ENCODE data around the gene SHH.

SHH gene

GRCh38 chr7:155811895-155812761, at the start of gene SHH:
TSS of gene SHH (minus strand) at chr7:155812463. CDS start at chr7:155812122, 341 bp downstream.
- no peak for DNase-seq (ENCODE audit: low read depth in 2 of 2)

- DNase-seq (ENCODE audit: low read depth in 2 of 2) = no peak
Observed at GRCh38 chr7:155861480-155861868, 49.2 kb upstream of the SHH start.

DNA sequence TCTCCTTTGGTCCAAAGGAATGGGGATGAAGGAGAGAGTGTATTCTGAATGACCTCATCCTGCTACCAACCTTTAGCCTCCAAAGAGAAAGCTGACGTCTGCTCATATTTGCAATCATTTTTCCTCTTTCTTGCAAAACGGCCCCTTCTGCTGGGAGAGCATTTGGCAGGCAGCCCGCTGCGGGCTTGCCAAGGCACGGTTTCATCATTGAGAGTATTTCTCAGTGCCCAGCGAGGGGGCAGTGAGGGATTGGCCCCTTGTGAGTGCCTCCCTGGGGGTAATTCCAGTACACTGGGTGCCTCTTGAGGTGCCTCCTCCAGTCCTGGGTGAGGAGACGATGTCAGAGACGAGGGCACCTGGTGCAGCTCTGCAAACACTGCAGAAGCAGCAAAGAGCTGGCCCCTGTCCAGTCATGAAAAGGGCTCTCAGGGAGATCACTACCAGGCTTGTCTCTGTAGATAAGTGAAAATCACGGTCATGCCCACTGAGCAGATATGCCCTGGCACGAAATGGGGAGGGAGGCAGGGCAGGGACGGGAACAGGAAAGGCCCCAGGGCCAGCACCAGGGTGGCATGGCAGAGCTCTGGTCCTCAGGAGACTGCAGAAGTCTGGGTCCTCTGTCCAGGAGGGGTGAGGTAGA, 48.7 kb upstream of the SHH start:
- no peak for DNase-seq (ENCODE audit: low read depth in 2 of 2)

GRCh38 chr7:155860461-155860839, 48.2 kb upstream of the SHH start:
- no peak for DNase-seq (ENCODE audit: low read depth in 2 of 2)

GRCh38 chr7:155858521-155859061, 46.3 kb upstream of the SHH start:
- DNase-seq (ENCODE audit: low read depth in 2 of 2) = no peak

DNA sequence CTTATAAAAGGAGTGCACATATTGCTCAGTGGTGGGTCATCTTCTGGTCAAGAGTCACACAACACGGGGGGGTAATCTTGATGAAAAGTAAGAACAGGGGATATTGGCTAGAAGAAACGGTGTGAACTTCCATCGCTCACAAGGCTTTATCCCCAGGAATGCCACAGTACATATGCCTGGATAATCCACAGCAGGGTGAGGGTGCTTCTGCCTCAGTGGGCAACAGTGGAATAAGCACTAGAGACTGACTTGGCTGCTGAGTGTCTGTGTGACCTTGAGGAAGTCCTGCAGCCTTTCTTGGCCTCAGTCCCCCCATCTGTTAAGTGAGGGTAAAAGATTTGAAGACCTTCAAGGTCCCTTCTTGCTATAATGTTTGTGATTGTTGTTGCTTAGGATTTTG, 44.9 kb upstream of the SHH start:
- no peak for DNase-seq (ENCODE audit: low read depth in 2 of 2)

GRCh38 chr7:155856656-155857055, 44.4 kb upstream of the SHH start:
- no peak for DNase-seq (ENCODE audit: low read depth in 2 of 2)

- no peak for DNase-seq (ENCODE audit: low read depth in 2 of 2)
Observed at GRCh38 chr7:155852426-155853301, 40.4 kb upstream of the SHH start.

GRCh38 chr7:155851892-155852291, 39.6 kb upstream of the SHH start:
- no peak for DNase-seq (ENCODE audit: low read depth in 2 of 2)

DNA sequence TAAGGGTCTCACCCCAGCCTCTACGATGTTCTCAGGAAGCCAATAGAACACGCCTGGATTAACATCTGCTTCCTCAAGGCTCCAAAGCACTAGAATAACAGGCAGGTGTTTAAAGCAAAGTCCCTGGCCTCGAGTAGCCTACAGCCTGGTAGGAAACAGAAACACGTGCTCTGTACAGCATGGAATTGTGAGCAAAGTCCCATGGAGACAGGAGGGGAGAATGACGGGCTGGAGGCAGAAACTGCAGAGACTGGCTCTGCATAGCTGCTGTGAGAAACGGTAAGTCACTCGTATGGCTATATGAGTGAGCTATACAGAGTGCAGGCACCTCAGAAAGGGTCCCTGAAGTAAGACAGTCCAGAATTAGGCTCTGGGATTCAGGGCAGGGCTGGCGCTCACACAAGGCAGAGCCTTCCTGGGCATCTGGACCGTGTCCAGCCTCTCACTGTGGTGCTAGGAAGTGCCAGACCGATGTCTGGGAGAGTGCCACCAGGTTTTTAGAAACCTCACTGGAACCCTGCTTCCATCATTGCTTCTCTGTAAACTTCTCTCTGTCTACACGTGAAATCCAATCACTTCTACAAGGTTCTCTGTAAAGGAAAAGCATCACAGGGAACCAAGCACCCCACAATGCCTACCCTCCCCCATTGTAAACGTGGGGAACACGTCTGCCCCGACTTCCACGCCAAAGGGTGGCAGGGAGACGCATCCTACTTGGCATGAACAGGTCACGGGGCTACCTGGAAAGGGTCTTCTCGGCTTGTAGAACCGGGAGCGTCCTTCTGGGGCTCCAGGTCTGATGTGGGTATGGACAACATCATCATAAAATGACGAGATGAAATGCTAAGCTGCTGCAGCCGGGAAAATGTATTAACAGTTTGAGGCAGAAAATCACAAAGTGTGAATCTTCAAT, 38.8 kb upstream of the SHH start:
- no peak for DNase-seq (ENCODE audit: low read depth in 2 of 2)

- DNase-seq (ENCODE audit: low read depth in 2 of 2) = no peak
Observed at GRCh38 chr7:155850001-155850436, 37.8 kb upstream of the SHH start.

GRCh38 chr7:155848691-155849669, 36.7 kb upstream of the SHH start:
- DNase-seq (ENCODE audit: low read depth in 2 of 2) = no peak

DNA sequence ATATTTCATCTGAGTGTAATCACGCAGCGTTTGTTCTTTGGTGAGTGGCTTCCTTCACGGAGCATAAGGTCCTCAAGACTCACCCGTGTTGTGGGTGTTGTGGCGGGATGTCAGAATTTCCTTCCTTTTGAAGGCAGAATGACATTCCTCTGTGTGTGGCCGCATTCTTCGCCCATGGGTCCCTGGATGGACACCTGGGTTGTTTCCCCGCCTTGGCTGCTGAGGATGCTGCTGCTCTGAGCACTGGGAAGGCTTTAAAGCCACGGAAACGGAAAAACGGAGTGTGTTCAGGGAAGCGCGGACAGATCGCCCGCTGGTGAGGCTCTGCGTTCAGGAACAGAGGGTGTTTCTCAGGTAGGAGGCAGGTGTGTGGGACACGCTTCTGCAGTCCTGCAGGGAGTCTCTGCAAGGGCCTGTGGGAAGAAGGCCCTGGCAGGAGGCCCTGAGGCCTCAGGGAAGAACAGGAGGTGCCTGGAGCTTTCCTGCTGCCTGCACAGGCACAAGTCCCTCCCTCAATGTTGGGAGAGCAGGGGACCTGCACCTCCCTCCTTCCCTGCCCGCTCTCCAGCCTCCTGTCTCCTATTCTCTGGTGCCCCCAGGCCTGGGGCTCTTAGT, 35.7 kb upstream of the SHH start:
- DNase-seq (ENCODE audit: low read depth in 2 of 2) = no peak

DNA sequence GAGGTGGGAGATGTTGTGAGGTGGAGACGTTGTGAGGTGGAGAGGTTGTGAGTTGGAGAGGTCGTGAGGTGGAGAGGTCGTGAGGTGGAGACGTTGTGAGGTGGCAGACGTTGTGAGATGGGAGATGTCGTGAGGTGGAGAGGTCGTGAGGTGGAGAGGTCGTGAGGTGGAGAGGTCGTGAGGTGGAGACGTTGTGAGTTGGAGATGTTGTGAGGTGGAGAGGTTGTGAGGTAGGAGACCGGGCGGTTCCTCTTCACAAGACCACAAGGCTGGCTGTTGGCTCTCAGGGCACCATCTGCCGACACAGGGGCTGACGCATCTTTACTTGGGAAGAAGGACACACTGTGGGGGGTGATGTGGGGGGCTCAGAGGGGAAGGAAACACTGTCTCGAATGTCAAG, 34.7 kb upstream of the SHH start:
- DNase-seq (ENCODE audit: low read depth in 2 of 2) = no peak

DNA sequence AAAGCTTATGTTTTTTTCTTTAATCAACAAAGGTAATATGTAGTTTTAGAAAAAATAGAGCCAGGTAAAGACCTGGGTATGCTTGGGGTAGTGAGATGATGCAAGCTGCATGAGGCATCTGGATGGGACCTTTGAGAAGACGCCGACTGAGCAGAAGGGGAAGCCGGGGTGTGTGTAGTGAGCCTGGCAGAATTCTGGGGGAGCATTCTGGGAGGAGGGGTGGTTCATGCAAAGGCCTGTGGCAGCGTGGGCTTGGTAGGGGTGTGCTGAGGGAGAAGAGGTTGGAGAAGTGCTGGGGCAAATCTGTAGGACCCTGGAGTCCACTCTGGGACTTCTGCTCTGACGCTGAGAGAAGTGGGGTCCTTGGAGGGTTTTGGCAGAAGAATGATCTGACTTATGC, 33.9 kb upstream of the SHH start:
- no peak for DNase-seq (ENCODE audit: low read depth in 2 of 2)

- DNase-seq (ENCODE audit: low read depth in 2 of 2) = no peak
Observed at GRCh38 chr7:155845226-155845625, 33.0 kb upstream of the SHH start.

GRCh38 chr7:155844526-155844925, 32.3 kb upstream of the SHH start:
- DNase-seq (ENCODE audit: low read depth in 2 of 2) = no peak

- no peak for DNase-seq (ENCODE audit: low read depth in 2 of 2)
Observed at GRCh38 chr7:155844019-155844453, 31.8 kb upstream of the SHH start.

GRCh38 chr7:155843426-155844018, 31.3 kb upstream of the SHH start:
- no peak for DNase-seq (ENCODE audit: low read depth in 2 of 2)

Measured in stimulated activated CD8-positive, alpha-beta memory T cell treated with anti-CD3 and anti-CD28 coated beads, Interleukin-2, amount 100 ng/mL, for 48 hours (primary cell).